Right lobe of liver (tissue), 4 donors: ENCODE results near the gene ATE1.

Experiments used
- CTCF ChIP-seq, 4 donors: fragments of 200-600 bp in 3 of 4; fragments of 450-650 bp in 1 of 4; IDR thresholded peaks; one replicate each; pipeline versions ENCODE4 v1.5.1 to v1.8.0; 2016 to 2022; ENCODE audit warnings: antibody characterized with exemption in 4 of 4, mild to moderate bottlenecking in 2 of 4
- POLR2A ChIP-seq: fragments of 450-650 bp; IDR thresholded peaks from one replicate; pipeline ENCODE4 v1.6.1; 2017; ENCODE audit warnings: antibody characterized with exemption, mild to moderate bottlenecking
- donor health status: DM: no; HTN: no; CAD: no.
- donor health status: DM: no; HTN: no; CAD: no.
- donor health status: DM: no; HTN: yes; CAD: no.

- no peak for TF ChIP-seq CTCF (IDR thresholded peaks at IDR 0.05)
- no peak for TF ChIP-seq POLR2A
Observed at GRCh38 chr10:121788115-121788514, 139.7 kb downstream of the ATE1 start.
